A549 (cell line): Measurements from ENCODE around the gene ZNF581.

Source experiments
- CEBPB ChIP-seq, 2 experiments: fragments of >200 bp in 1 of 2; sonication (Bioruptor Twin) in 1 of 2; formaldehyde crosslinking in 1 of 2; IDR thresholded peaks; 2 replicates each; pipeline ENCODE4 v1.6.1; 2012 to 2016
- EP300 ChIP-seq, 2 experiments: fragments of >200 bp; sonication (Bioruptor Twin); formaldehyde crosslinking; IDR thresholded peaks; 2 replicates in 1 of 2; 3 replicates in 1 of 2; pipeline ENCODE4 v1.6.1; 2016 to 2017
- POLR2A ChIP-seq: IDR thresholded peaks from 2 replicates; pipeline ENCODE4 v1.6.1; 2012; ENCODE audit warnings: mild to moderate bottlenecking, low read length
- RCOR1 ChIP-seq: fragments of 150-350 bp; IDR thresholded peaks from 2 replicates; pipeline ENCODE4 v1.6.1; 2014; ENCODE audit warnings: antibody characterized with exemption, low read length, low read depth
- TF ChIP-seq, protein P1 (sequence below): fragments of 200-600 bp; sonication (generic); IDR thresholded peaks from 2 replicates; pipeline ENCODE4 v1.6.1; 2016; ENCODE audit warnings: antibody characterized with exemption, mild to moderate bottlenecking, moderate library complexity
- TF ChIP-seq, protein P2 (sequence below): IDR thresholded peaks from 2 replicates; pipeline ENCODE4 v1.6.1; 2012

DNA sequence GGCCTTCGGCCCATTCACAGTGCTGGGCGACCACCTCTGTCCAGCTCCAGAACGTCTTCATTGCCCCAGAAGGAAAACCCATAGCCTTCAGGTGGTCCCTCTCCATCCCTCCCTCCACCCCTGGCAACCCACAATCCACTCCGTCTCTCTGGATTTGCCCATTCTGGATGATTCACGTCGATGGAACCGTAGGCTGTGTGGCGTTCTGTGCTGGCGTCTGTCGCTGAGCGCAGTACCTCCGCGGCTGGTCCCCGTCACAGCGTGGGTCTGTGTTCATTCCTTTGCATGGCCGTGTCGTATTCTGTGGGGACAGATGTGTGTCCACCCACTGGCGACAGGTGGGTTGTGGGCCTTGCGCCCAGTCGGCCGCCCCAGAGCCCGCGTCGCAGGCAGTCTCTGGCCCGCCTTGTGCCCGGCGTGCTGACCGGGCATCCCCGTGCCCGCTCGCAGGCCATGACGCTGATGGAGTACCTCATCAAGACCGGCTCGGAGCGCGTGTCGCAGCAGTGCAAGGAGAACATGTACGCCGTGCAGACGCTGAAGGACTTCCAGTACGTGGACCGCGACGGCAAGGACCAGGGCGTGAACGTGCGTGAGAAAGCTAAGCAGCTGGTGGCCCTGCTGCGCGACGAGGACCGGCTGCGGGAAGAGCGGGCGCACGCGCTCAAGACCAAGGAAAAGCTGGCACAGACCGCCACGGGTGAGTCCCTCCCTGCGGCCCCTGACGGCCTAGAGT, 41.7 kb downstream of the ZNF581 start:
- TF ChIP-seq, protein P1, sequence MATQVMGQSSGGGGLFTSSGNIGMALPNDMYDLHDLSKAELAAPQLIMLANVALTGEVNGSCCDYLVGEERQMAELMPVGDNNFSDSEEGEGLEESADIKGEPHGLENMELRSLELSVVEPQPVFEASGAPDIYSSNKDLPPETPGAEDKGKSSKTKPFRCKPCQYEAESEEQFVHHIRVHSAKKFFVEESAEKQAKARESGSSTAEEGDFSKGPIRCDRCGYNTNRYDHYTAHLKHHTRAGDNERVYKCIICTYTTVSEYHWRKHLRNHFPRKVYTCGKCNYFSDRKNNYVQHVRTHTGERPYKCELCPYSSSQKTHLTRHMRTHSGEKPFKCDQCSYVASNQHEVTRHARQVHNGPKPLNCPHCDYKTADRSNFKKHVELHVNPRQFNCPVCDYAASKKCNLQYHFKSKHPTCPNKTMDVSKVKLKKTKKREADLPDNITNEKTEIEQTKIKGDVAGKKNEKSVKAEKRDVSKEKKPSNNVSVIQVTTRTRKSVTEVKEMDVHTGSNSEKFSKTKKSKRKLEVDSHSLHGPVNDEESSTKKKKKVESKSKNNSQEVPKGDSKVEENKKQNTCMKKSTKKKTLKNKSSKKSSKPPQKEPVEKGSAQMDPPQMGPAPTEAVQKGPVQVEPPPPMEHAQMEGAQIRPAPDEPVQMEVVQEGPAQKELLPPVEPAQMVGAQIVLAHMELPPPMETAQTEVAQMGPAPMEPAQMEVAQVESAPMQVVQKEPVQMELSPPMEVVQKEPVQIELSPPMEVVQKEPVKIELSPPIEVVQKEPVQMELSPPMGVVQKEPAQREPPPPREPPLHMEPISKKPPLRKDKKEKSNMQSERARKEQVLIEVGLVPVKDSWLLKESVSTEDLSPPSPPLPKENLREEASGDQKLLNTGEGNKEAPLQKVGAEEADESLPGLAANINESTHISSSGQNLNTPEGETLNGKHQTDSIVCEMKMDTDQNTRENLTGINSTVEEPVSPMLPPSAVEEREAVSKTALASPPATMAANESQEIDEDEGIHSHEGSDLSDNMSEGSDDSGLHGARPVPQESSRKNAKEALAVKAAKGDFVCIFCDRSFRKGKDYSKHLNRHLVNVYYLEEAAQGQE, result no peak
- TF ChIP-seq EP300 (IDR thresholded peaks at IDR 0.05) (no peak), RCOR1 (no peak), POLR2A (no peak), CEBPB (IDR thresholded peaks at IDR 0.05) (no peak)
- TF ChIP-seq, protein P2, sequence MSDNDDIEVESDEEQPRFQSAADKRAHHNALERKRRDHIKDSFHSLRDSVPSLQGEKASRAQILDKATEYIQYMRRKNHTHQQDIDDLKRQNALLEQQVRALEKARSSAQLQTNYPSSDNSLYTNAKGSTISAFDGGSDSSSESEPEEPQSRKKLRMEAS, result no peak
